GM10266 (cell line): ENCODE data around the gene GPS1.

ENCODE experiments used
- DNase-seq: peaks from one replicate; pipeline ENCODE4 v3.0.0; 2012; ENCODE audit errors: extremely low spot score
- CTCF ChIP-seq: IDR thresholded peaks from 2 replicates; pipeline ENCODE4 v1.5.1; 2012; ENCODE audit warnings: mild to moderate bottlenecking, low read depth; ENCODE audit not compliant: control insufficient read depth, insufficient read depth; ENCODE audit errors: missing control alignments

GPS1 gene

GRCh38 chr17:82092628-82092994 is 40.9 kb downstream of the GPS1 start:
- DNase-seq = no peak
- no peak for TF ChIP-seq CTCF

DNA sequence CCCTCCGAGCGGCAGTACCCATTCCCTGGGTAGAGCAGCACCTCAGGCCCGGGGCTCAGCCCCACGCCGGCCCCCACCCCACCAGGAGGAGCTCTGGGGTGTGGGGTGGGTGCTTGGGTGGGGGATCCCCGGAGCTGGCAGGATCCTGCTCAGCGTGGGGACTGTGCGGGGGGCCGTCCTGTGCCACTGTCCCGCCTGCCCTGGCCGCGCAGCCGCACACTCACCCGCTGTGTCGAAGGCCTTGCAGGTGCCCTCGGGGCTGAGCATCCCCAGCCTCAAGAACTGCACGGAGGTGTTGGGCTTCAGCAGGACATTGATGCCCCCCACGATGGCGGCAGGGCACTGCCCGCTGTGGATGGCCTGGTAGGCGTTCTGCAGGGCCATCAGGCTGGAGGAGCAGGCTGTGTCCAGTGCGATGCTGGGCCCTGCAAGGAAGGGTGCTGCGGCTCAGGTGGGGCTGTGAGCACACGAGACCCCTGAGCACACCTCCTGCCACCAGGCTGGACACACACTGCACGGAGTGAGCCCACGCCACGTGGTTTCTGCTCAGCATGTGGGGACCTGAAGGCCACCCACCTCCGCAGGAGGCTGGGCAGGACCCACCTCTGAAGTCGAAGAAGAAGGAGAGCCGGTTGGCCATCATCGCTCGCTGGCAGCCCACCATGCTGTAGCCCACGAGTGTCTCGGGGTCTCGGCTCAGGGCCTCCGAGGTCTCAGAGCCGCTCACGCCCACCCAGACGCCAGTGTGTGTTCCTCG is 41.5 kb downstream of the GPS1 start:
- DNase-seq = no peak
- no peak for TF ChIP-seq CTCF

DNA sequence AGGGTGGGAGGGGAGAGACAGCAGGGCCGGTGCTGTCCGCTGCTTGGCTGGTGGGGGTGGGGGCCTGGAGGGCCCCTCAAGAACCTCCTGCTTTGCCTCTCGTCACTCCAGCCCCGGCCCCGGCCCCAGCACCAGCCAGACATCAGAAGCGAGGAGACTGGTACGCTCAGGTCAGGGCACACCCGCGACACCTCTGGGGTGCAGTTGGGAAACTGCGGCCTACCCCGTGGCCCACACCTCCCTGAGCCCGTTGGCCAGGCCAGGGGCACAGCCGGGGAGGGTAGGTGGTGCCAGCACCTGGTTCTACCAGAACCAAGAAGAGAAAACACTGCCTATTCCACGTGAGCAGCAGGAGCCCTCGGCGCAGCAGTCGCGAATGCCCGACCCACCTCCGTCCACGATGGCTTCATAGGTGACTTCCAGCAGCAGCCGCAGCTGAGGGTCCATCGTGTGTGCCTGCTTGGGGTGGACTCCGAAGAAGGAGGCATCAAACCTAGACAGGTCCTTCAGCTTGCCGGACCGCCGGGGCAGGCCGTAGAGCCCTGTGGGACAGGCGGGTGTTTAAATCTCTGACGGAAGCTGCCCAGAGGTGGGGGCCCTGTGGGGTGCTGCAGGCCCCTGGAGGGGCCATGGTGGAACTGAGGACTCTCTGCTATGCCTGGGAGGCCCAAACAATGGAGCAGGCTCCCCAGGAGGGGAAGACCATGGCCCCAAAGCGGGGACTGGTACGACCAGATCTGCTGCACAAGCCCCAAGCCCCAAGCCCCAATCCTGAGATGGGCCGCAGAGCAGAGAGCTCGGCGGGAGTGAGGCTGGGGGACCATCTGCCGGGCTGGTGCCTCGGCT is 43.5 kb downstream of the GPS1 start:
- no peak for TF ChIP-seq CTCF
- no peak for DNase-seq

DNA sequence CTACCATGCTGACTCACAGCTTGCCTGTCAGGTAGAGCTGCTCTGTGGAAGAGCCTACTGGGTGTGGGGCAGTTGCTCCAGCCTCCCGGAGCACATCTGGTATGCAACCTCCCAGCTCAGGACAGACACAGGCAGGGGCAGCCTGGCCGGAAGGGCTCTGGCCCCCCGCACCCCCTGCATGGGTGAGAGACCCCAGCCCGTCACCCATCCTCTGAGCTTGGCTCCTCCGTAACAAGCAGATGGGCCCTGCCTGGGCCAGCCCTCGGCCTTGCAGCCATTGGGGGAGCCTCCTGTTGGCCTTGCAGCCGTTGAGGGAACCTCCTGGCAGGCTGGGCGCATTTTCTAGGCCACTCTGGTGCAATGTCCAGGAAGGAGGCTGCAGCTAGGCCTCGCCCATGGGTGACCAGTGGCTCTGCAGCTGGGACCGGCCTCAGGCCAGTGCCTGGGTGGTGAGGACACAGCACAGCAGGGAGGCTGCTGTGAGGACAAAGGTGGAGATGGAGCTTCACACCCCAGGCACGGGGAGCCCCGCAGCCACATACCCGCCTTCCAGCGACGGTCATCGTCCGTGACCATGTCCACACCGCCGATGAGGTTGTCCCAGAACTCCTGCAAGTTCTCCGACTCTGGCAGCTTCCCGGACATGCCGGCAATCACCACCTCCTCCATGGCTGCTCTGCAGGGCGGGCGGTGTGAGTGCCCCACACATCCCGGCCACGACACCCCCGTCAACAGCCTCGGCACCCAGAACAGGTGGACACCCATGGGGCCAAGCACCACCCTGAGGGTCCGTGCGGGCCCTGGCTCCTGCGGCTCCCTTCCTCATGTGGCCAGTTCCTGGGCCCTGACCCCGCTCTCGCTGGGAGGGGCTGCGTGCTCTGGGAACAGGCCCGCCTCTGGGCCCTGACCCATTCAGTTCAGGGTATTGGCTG is 44.3 kb downstream of the GPS1 start:
- no peak for DNase-seq
- no peak for TF ChIP-seq CTCF

GRCh38 chr17:82096709-82097183 is 45.0 kb downstream of the GPS1 start:
- DNase-seq = no peak

More at GRCh38 chr17:82096709-82097183, 45.0 kb downstream of the GPS1 start:
- no peak for TF ChIP-seq CTCF
